Ishikawa (cell line): ENCODE data around the gene ANO9.
A peak's percentile ranks its signal among the peaks of the same experiment; 100 is the strongest.

Source experiments
- CEBPB ChIP-seq: IDR thresholded peaks from 2 replicates; pipeline ENCODE4 v1.6.1; 2012
- CREB1 ChIP-seq: IDR thresholded peaks from 2 replicates; pipeline ENCODE4 v1.6.1; 2012; ENCODE audit warnings: low read depth
- EGR1 ChIP-seq: IDR thresholded peaks from 2 replicates; pipeline ENCODE4 v1.6.1; 2012
- EP300 ChIP-seq: IDR thresholded peaks from 2 replicates; pipeline ENCODE4 v1.6.1; 2012; ENCODE audit warnings: borderline replicate concordance
- FOXM1 ChIP-seq: IDR thresholded peaks from 2 replicates; pipeline ENCODE4 v1.6.1; 2012; ENCODE audit warnings: low read depth, borderline replicate concordance
- MAX ChIP-seq: IDR thresholded peaks from 2 replicates; pipeline ENCODE4 v1.6.1; 2012
- RAD21 ChIP-seq: IDR thresholded peaks from 2 replicates; pipeline ENCODE4 v1.6.1; 2012; ENCODE audit warnings: low read depth
- REST ChIP-seq: IDR thresholded peaks from 2 replicates; pipeline ENCODE4 v1.6.1; 2012; ENCODE audit warnings: low read depth, mild to moderate bottlenecking
- TAF1 ChIP-seq: IDR thresholded peaks from 2 replicates; pipeline ENCODE4 v1.6.1; 2012; ENCODE audit warnings: low read depth, mild to moderate bottlenecking
- TCF12 ChIP-seq: IDR thresholded peaks from 2 replicates; pipeline ENCODE4 v1.6.1; 2012; ENCODE audit warnings: low read depth
- TEAD4 ChIP-seq: IDR thresholded peaks from 2 replicates; pipeline ENCODE4 v1.6.1; 2012
- YY1 ChIP-seq: IDR thresholded peaks from 2 replicates; pipeline ENCODE4 v1.6.1; 2012; ENCODE audit warnings: low read depth

DNA sequence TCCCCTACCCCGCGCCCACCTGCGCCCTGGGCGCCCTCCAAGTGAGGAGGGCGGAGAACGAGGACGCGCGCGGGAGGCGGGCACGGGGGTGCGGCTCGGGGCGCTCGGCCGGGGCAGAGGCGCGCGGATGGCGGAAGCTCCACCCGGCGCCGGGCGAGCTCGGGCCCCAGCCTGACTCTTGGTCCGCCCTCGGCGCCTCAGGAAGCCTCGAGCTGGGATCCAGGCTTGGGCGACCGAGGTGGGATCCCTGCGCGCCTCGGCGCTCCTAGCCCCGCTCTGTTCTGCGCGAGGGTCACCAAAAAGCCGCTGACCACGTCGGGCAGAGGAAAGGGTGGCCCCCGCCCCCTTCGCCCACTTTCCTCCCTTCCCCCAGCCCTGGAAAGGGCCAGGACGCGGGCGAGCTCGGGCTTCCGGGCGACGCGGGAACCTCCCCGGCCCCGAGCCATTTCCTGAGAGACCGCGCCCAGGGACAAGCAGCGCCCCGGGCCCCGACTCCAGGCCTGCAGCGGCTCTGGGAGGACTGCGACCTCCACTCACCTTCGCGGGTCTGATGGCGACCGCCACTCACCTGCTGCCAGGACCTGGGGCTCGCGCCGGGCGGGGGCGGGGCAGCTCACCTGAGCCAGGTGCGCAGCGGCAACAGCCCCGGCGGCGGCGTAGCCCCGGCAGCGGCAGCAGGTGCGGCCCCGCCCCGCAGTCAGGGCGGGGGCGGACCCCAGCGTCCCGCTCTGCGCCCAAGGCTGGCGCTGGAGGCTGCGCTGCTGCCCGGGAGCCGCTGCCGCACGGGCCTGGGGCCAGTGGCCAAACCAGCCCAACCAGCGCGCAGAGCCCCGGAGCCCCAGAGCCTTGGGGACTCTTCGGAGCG lies 24.8 kb downstream of the ANO9 start:
- TF ChIP-seq CREB1 = no peak
- TF ChIP-seq TAF1 = peak; percentile 62; the same call in 1 of the 2 replicates
- TF ChIP-seq TCF12 = peak; percentile 57
- no peak for TF ChIP-seq YY1
- TF ChIP-seq MAX = peak; percentile 30; the same call in 1 of the 2 replicates
- TF ChIP-seq REST = no peak
- TF ChIP-seq EP300 = 0 out of 2 replicates have a peak, but pooled peaks have one; percentile 26
- TF ChIP-seq CEBPB = no peak
- peak; percentile 36; the same call in 1 of the 2 replicates for TF ChIP-seq EGR1
- TF ChIP-seq FOXM1 = no peak
- no peak for TF ChIP-seq TEAD4
- TF ChIP-seq RAD21 = no peak
